ENCODE results near the gene ARSI.

The ARSI gene

GRCh38 chr5:150309101-150309885 is 6.6 kb upstream of the ARSI start:
- Histone ChIP-seq H4K20me1 (ENCODE audit: insufficient read depth) (no peaks in the 10 kb centered on the region), H3K4me3 (IDR thresholded peaks at IDR 0.05; ENCODE audit: insufficient read depth, low read depth, low read length) (no peak overlapping the region), H2AFZ (ENCODE audit: low read depth) (no peak overlapping the region), H3K4me1 (ENCODE audit: low read depth, poor library complexity, severe bottlenecking) (peaks cover 18% of the 10 kb centered on the region), H3K27me3 (ENCODE audit: insufficient read depth, low read depth) (no peaks in the 10 kb centered on the region), H3K79me2 (ENCODE audit: insufficient read depth, low read depth) (no peaks in the 10 kb centered on the region), H3K9ac (no peak overlapping the region), H3K36me3 (ENCODE audit: insufficient read depth) (no peaks in the 10 kb centered on the region), H3K27ac (no peak overlapping the region), H3K4me2 (no peak overlapping the region)
- no peak for TF ChIP-seq CTCF (conservative IDR thresholded peaks at IDR 0.05; ENCODE audit: low read depth, low read length)

- no peaks in the 10 kb centered on the region for H4K20me1 ChIP-seq (ENCODE audit: insufficient read depth)
- H3K27me3 ChIP-seq (ENCODE audit: insufficient read depth, low read depth), result no peaks in the 10 kb centered on the region
- no peaks in the 10 kb centered on the region for H3K36me3 ChIP-seq (ENCODE audit: insufficient read depth)
- H3K79me2 ChIP-seq (ENCODE audit: insufficient read depth, low read depth), result no peaks in the 10 kb centered on the region
- H3K9ac ChIP-seq, result no peak overlapping the region
- H3K4me1 ChIP-seq (ENCODE audit: low read depth, poor library complexity, severe bottlenecking), result peaks cover 6% of the 10 kb centered on the region
- no peak overlapping the region for H2AFZ ChIP-seq (ENCODE audit: low read depth)
- H3K4me2 ChIP-seq, result no peak overlapping the region
- H3K27ac ChIP-seq, result no peak overlapping the region
- no peak for TF ChIP-seq CTCF (conservative IDR thresholded peaks at IDR 0.05; ENCODE audit: low read depth, low read length)
- H3K4me3 ChIP-seq (IDR thresholded peaks at IDR 0.05; ENCODE audit: insufficient read depth, low read depth, low read length), result no peak overlapping the region
Measured at GRCh38 chr5:150307617-150308426, 5.1 kb upstream of the ARSI start.

DNA sequence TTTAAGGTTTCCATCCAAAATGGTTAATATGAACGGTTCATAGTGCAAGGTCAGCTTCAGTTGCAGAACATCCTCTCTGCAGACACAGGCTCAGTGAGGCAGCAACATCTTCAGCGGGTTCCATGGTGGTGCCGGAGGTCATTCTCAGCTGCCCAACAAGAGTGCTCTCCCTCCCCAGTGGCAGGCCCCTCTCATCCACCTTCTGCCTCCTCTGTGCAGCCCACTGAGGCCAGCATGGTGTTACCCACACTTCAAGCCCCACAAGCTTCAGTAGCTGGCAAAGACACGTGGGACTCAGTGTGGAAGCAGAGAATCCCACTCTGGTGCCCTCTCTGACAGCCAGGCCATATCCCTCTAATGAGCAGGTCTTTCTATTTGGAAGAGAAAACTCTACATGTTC is 4.1 kb upstream of the ARSI start:
- no peak for TF ChIP-seq CTCF (conservative IDR thresholded peaks at IDR 0.05; ENCODE audit: low read depth, low read length)

DNA sequence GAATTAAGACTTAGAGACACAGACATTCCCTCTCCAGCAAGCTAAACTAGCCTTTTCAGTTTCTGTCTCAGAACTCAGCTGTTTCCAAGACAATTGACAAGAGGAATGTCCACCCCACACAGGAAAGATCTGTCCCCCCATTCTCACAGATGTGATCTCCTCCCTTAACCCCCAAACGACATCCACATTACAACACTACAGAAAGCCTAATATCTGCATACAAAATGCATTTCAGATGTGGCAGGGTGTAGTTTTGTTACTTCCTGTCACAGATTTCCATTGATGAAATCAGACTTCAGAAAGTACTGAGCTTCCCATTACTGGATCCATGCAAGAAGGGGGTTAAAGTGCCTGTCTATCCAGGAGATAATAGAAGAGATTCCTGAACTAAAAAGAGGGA is 2.9 kb upstream of the ARSI start:
- Histone ChIP-seq H4K20me1 (ENCODE audit: insufficient read depth) (no peaks in the 10 kb centered on the region), H3K9ac (no peak overlapping the region), H2AFZ (ENCODE audit: low read depth) (no peak overlapping the region), H3K36me3 (ENCODE audit: insufficient read depth) (no peaks in the 10 kb centered on the region), H3K4me2 (no peak overlapping the region), H3K27ac (no peak overlapping the region), H3K4me1 (ENCODE audit: low read depth, poor library complexity, severe bottlenecking) (peaks cover 6% of the 10 kb centered on the region), H3K4me3 (IDR thresholded peaks at IDR 0.05; ENCODE audit: insufficient read depth, low read depth, low read length) (no peak overlapping the region), H3K79me2 (ENCODE audit: insufficient read depth, low read depth) (no peaks in the 10 kb centered on the region), H3K27me3 (ENCODE audit: insufficient read depth, low read depth) (no peaks in the 10 kb centered on the region)
- TF ChIP-seq CTCF (conservative IDR thresholded peaks at IDR 0.05; ENCODE audit: low read depth, low read length), result no peak

More for the DNA sequence above, 4.1 kb upstream of the ARSI start:
- H2AFZ ChIP-seq (ENCODE audit: low read depth), result no peak overlapping the region
- no peaks in the 10 kb centered on the region for H3K27me3 ChIP-seq (ENCODE audit: insufficient read depth, low read depth)
- H3K4me2 ChIP-seq, result no peak overlapping the region
- H3K4me3 ChIP-seq (IDR thresholded peaks at IDR 0.05; ENCODE audit: insufficient read depth, low read depth, low read length), result no peak overlapping the region
- H3K9ac ChIP-seq, result no peak overlapping the region
- H3K79me2 ChIP-seq (ENCODE audit: insufficient read depth, low read depth), result no peaks in the 10 kb centered on the region
- H3K36me3 ChIP-seq (ENCODE audit: insufficient read depth), result no peaks in the 10 kb centered on the region
- peaks cover 6% of the 10 kb centered on the region for H3K4me1 ChIP-seq (ENCODE audit: low read depth, poor library complexity, severe bottlenecking)
- no peaks in the 10 kb centered on the region for H4K20me1 ChIP-seq (ENCODE audit: insufficient read depth)
- H3K27ac ChIP-seq, result no peak overlapping the region

Measured in KMS-11 (cell line).